Left lung (tissue), 10 donors: Measurements from ENCODE around the gene NAV1. TPM values are rescaled to one million over a fixed set of nuclear protein-coding genes. Genes with fewer than 3 reads are reported as not detected.

Source experiments
- ATAC-seq: fragments of 200-7000 bp; cut with Tn5 transposase; one replicate; pipeline ENCODE4 v1.9.1; 2020; ENCODE audit warnings: moderate library complexity
- DNase-seq, 4 donors: peaks; one replicate each; pipeline ENCODE4 v3.0.0-alpha.2; 2013 to 2020
- H3K27ac ChIP-seq, 2 donors: fragments of 200-600 bp; sonication (generic) in 1 of 2; one replicate each; pipeline versions ENCODE4 v1.5.0 to v1.8.0; 2020 to 2021
- H3K27me3 ChIP-seq, 2 donors: fragments of 200-600 bp; sonication (generic) in 1 of 2; one replicate each; pipeline versions ENCODE4 v1.5.0 to v1.8.0; 2020 to 2021
- H3K36me3 ChIP-seq, 2 donors: fragments of 200-600 bp; sonication (generic) in 1 of 2; one replicate each; pipeline versions ENCODE4 v1.5.0 to v1.8.0; 2020 to 2021
- H3K4me1 ChIP-seq, 2 donors: fragments of 200-600 bp; one replicate each; pipeline ENCODE4 v1.8.0; 2021
- H3K4me3 ChIP-seq, 2 donors: fragments of 200-600 bp; sonication (generic) in 1 of 2; one replicate each; pipeline versions ENCODE4 v1.5.0 to v1.8.0; 2020 to 2021; ENCODE audit warnings: mild to moderate bottlenecking in 1 of 2
- H3K9me3 ChIP-seq, 2 donors: fragments of 200-600 bp; sonication (generic) in 1 of 2; one replicate each; pipeline versions ENCODE4 v1.5.0 to v1.8.0; 2020 to 2021
- intact Hi-C, 2 donors: fragments of 100-400 bp; cut with DNase I; formaldehyde crosslinking; loops; one replicate each; pipeline versions ENCODE4 v1.11.2 to v1.14.2; 2022
- polyA plus RNA-seq, 6 donors: library from polyadenylated mRNA; unstranded; fragments of 120-200 nt; gene quantifications; one replicate each; pipeline ENCODE4 v1.2.1, GENCODE V29; 2013; ENCODE audit not compliant: insufficient read length in 6 of 6
- total RNA-seq, 2 donors: library from RNA; stranded (reverse); fragmentation: NEBNext Ultra II Directional; extraction: Animal tissue kit (Norgen Biotek cat#: 25700); gene quantifications; one replicate each; pipeline ENCODE4 v1.2.1, GENCODE V29; 2021
- TF ChIP-seq, protein P1 (sequence below), 2 donors: fragments of 200-600 bp; sonication (generic) in 1 of 2; IDR thresholded peaks; one replicate each; pipeline versions ENCODE4 v1.5.0 to v1.8.0; 2021; ENCODE audit warnings: antibody characterized with exemption in 2 of 2
- donor health status: DM: no; HTN: yes; CAD: no.
- donor health status: DM: no; HTN: no; CAD: no.

The NAV1 gene
- total and polyA plus RNA-seq, 8 donors, result 20.2 to 41.5 (median 27.9) TPM

DNA sequence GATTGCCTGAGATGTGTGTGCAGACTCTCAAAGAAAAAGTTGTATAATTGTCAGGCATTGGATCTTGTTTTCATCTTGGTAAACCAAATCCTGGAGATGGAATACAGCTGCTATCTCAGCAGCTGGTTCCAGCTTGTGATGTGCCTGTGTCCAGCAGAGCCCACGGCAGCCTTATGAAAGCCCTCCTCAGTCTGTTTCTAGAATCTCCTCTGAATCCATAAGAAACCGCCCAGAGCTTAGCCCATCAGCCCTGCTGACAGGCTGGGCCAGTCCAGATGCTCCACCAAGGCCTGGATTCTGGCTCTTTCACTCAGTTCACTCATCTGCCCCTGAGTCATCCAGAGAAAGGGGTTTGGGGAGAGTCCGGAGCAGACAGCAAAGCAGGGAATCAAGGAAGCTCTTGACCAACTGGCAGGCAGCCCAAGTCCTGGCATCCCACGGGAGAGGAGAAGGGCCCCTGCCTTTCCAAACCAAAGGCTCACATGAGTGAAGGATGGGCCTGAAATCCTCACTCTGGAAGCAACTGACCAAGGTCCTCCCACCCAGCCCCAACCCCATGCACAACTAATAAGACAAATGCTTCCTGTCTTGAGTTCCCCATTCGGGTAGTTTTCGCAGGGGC lies 45.7 kb downstream of the NAV1 start:
- peak in 2 of 4 donors; percentile 83 to 89 for DNase-seq
- intact Hi-C loops, result no loop called here
- peaks cover 0 to 24% of the 10 kb centered on the region in 2 donors for H3K4me1 ChIP-seq
- no peaks in the 10 kb centered on the region for H3K27me3 ChIP-seq
- no peak overlapping the region for H3K27ac ChIP-seq
- TF ChIP-seq, protein P1, sequence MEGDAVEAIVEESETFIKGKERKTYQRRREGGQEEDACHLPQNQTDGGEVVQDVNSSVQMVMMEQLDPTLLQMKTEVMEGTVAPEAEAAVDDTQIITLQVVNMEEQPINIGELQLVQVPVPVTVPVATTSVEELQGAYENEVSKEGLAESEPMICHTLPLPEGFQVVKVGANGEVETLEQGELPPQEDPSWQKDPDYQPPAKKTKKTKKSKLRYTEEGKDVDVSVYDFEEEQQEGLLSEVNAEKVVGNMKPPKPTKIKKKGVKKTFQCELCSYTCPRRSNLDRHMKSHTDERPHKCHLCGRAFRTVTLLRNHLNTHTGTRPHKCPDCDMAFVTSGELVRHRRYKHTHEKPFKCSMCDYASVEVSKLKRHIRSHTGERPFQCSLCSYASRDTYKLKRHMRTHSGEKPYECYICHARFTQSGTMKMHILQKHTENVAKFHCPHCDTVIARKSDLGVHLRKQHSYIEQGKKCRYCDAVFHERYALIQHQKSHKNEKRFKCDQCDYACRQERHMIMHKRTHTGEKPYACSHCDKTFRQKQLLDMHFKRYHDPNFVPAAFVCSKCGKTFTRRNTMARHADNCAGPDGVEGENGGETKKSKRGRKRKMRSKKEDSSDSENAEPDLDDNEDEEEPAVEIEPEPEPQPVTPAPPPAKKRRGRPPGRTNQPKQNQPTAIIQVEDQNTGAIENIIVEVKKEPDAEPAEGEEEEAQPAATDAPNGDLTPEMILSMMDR (IDR thresholded peaks at IDR 0.05), result no peak
- no peaks in the 10 kb centered on the region for H3K9me3 ChIP-seq
- peak; percentile 66 for ATAC-seq
- no peak overlapping the region for H3K4me3 ChIP-seq
- no peaks in the 10 kb centered on the region for H3K36me3 ChIP-seq

DNA sequence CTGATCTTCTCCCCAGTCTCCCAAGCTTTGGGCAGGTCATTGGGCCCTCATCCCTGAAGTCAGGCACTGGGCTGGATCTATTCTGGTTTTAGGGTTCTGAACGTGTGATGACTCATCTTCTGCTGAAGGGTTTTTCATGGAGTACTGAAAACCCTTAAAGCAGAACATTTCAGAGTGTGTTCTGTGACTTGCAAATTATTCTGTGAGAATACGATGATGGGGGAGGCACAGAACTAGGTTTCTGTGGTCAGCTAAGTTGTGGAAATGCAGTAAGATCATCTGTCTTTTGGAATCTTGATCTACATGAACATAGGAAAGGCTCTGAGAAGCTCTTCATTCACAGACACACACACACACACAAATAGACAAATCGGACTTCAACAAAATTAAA lies 46.2 kb downstream of the NAV1 start:
- peaks cover 0 to 24% of the 10 kb centered on the region in 2 donors for H3K4me1 ChIP-seq
- peak; percentile 7 for ATAC-seq
- no peaks in the 10 kb centered on the region for H3K36me3 ChIP-seq
- H3K9me3 ChIP-seq, result no peaks in the 10 kb centered on the region
- intact Hi-C loops, result no loop called here
- H3K27ac ChIP-seq, result no peak overlapping the region
- DNase-seq, result no peak
- TF ChIP-seq, protein P1 (IDR thresholded peaks at IDR 0.05), result no peak
- no peak overlapping the region for H3K4me3 ChIP-seq
- H3K27me3 ChIP-seq, result no peaks in the 10 kb centered on the region

DNA sequence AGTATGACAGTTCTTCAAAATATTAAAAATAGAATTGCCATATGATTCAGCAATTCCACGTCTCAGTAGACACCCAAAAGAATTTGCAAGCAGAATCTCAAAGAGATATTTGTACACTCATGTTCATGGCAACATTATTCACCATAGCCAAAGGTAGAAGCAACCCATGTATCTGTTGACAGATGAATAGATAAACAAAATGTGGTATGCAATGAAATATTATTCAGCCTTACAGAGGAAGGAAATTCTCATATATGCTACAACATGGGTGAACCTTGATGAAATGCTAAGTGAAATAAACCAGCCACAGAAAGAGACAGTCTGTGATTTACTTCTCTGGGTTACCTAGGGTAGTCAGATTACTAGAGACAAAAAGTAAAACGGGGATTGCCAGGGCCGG lies 47.0 kb downstream of the NAV1 start:
- Histone ChIP-seq H3K27ac (no peak overlapping the region), H3K27me3 (no peaks in the 10 kb centered on the region), H3K9me3 (no peaks in the 10 kb centered on the region), H3K36me3 (no peaks in the 10 kb centered on the region), H3K4me1 (peaks cover 0 to 24% of the 10 kb centered on the region in 2 donors), H3K4me3 (no peak overlapping the region)
- no peak for DNase-seq
- intact Hi-C loops, result no loop called here
- TF ChIP-seq, protein P1 (IDR thresholded peaks at IDR 0.05), result no peak
- no peak for ATAC-seq

DNA sequence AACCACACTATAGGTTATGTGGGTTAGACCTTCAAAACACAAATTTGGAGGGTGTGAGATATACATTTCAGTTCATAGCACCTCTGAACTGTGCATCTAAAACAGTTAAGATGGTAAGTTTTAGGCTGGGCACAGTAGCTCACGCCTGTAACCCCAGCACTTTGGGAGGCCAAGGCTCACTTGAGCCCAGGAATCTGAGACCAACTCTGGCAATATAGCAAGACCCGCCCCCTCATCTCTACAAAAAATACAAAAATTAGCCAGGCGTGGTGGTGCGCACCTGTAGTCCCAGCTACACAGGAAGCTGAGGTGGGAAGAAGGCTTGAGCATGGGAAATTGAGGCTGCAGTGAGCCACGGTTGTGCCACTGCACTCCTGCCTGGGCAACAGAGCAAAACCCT lies 47.9 kb downstream of the NAV1 start:
- Histone ChIP-seq H3K27me3 (no peaks in the 10 kb centered on the region), H3K4me3 (no peak overlapping the region), H3K27ac (no peak overlapping the region), H3K9me3 (no peaks in the 10 kb centered on the region), H3K36me3 (no peaks in the 10 kb centered on the region), H3K4me1 (peaks cover 0 to 24% of the 10 kb centered on the region in 2 donors)
- DNase-seq, result no peak
- ATAC-seq, result no peak
- intact Hi-C loops, result no loop called here
- TF ChIP-seq, protein P1 (IDR thresholded peaks at IDR 0.05), result no peak

DNA sequence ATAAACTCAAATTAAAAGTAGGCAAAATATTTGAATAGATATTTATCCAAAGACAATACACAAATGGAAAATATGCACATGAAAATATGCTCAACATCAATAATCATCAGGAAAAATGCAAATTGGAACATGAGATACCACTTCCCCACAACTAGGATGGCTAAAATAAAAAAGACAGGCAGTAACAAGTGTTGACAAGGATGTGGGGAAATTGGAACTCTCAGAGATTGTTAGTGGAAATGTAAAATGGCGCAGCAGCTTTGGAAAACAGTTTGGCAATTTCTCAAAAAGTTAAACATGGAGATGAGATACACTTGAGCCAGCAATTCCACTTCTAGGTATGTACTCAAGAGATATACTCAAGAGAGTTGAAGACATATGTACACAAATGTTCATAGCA lies 48.8 kb downstream of the NAV1 start:
- H3K27ac ChIP-seq, result no peak overlapping the region
- no peaks in the 10 kb centered on the region for H3K9me3 ChIP-seq
- intact Hi-C loops, result no loop called here
- H3K4me3 ChIP-seq, result no peak overlapping the region
- H3K36me3 ChIP-seq, result no peaks in the 10 kb centered on the region
- H3K27me3 ChIP-seq, result no peaks in the 10 kb centered on the region
- peaks cover 0 to 27% of the 10 kb centered on the region in 2 donors for H3K4me1 ChIP-seq
- ATAC-seq (no peak), DNase-seq (no peak)
- TF ChIP-seq, protein P1 (IDR thresholded peaks at IDR 0.05), result no peak

Other genes starting within 250 kb of the NAV1 start
- gene TNNT2, start 161.4 kb upstream of the NAV1 start, total RNA-seq, result 1 to 10 TPM; 5.0 to 6.5 TPM
- gene TNNT2, start 161.4 kb upstream of the NAV1 start, polyA plus RNA-seq, result 1 to 10 TPM; 3.2 to 5.8 (median 4.7) TPM
- gene LAD1, start 139.8 kb upstream of the NAV1 start, total RNA-seq, result 10 to 100 TPM; 20.1 to 37.6 TPM
- gene LAD1, start 139.8 kb upstream of the NAV1 start, polyA plus RNA-seq, result 10 to 100 TPM; 11.5 to 12.6 (median 11.8) TPM
- under 1 TPM in 1 of 2 donors, not detected in 1; 0.38 TPM for gene TNNI1, start 117.4 kb upstream of the NAV1 start, total RNA-seq
- gene TNNI1, start 117.4 kb upstream of the NAV1 start, polyA plus RNA-seq, result under 1 TPM; 0.34 to 0.87 (median 0.61) TPM
- gene PHLDA3, start 69.9 kb upstream of the NAV1 start, total RNA-seq, result 10 to 100 TPM; 46.8 to 82.7 TPM
- 10 to 100 TPM; 11.1 to 20.4 (median 14.8) TPM for gene PHLDA3, start 69.9 kb upstream of the NAV1 start, polyA plus RNA-seq
- 100 to 1,000 TPM; 216 to 235 TPM for gene CSRP1, start 32.0 kb upstream of the NAV1 start, total RNA-seq
- 100 to 1,000 TPM; 215 to 360 (median 264) TPM for gene CSRP1, start 32.0 kb upstream of the NAV1 start, polyA plus RNA-seq